GM23338 (cell line): Measurements from ENCODE around the gene BGLAP. TPM values are rescaled to one million over a fixed set of nuclear protein-coding genes. Genes with fewer than 3 reads are reported as not detected.

Experiments
- ATAC-seq: fragments of 200-7000 bp; cut with Tn5 transposase; 3 replicates; pipeline ENCODE4 v1.9.1; 2020
- DNase-seq: peaks from one replicate; pipeline ENCODE4 v3.0.0-alpha.2; 2015; ENCODE audit warnings: low spot score
- H2AFZ ChIP-seq: fragments of 200-600 bp; sonication (generic); 2 replicates; pipeline ENCODE4 v1.8.0; 2016; ENCODE audit warnings: antibody characterized with exemption, mild to moderate bottlenecking, moderate library complexity
- H3F3A ChIP-seq: fragments of 200-600 bp; sonication (generic); replicated peaks from 2 replicates; pipeline ENCODE4 v1.8.0; 2017; ENCODE audit warnings: antibody characterized with exemption, mixed run types, low read depth
- H3K27ac ChIP-seq: fragments of 200-600 bp; sonication (generic); 2 replicates; pipeline ENCODE4 v1.6.1; 2016; ENCODE audit warnings: low read depth
- H3K27me3 ChIP-seq: fragments of 200-600 bp; sonication (generic); 2 replicates; pipeline ENCODE4 v1.8.0; 2016; ENCODE audit warnings: mild to moderate bottlenecking, mixed run types, moderate library complexity; ENCODE audit not compliant: insufficient read depth
- H3K36me3 ChIP-seq: fragments of 200-600 bp; sonication (generic); 2 replicates; pipeline ENCODE4 v1.8.0; 2016; ENCODE audit warnings: mild to moderate bottlenecking; ENCODE audit not compliant: insufficient read depth
- H3K4me1 ChIP-seq: fragments of 200-600 bp; sonication (generic); 2 replicates; pipeline ENCODE4 v1.8.0; 2016; ENCODE audit warnings: mild to moderate bottlenecking, moderate library complexity; ENCODE audit not compliant: insufficient read depth
- H3K4me2 ChIP-seq: fragments of 200-600 bp; sonication (generic); 2 replicates; pipeline ENCODE4 v1.7.1; 2017; ENCODE audit warnings: mixed run types
- H3K4me3 ChIP-seq: fragments of 200-600 bp; sonication (generic); 2 replicates; pipeline ENCODE4 v1.6.1; 2016; ENCODE audit warnings: mixed run types
- H3K79me2 ChIP-seq: fragments of 200-600 bp; sonication (generic); replicated peaks from 2 replicates; pipeline ENCODE4 v1.8.0; 2017; ENCODE audit warnings: mild to moderate bottlenecking; ENCODE audit not compliant: insufficient read depth
- H3K9me2 ChIP-seq: fragments of 200-600 bp; sonication (generic); 2 replicates; pipeline ENCODE4 v1.8.0; 2017; ENCODE audit not compliant: insufficient read depth
- H4K20me1 ChIP-seq: fragments of 200-600 bp; sonication (generic); replicated peaks from 2 replicates; pipeline ENCODE4 v1.8.0; 2017; ENCODE audit warnings: mild to moderate bottlenecking; ENCODE audit not compliant: insufficient read depth
- H3K27ac Mint-ChIP-seq: 2 replicates; pipeline ENCODE4 v1.8.0; 2020; ENCODE audit warnings: inconsistent platforms, mild to moderate bottlenecking, moderate library complexity, mixed read lengths
- H3K27me3 Mint-ChIP-seq: 3 replicates; pipeline ENCODE4 v1.8.0; 2022; ENCODE audit warnings: low read depth, mild to moderate bottlenecking, moderate library complexity, mixed read lengths, inconsistent platforms; ENCODE audit not compliant: insufficient read depth, poor library complexity
- H3K36me3 Mint-ChIP-seq: 3 replicates; pipeline ENCODE4 v1.8.0; 2021; ENCODE audit warnings: low read depth, mild to moderate bottlenecking, inconsistent platforms, moderate library complexity, mixed read lengths
- H3K4me1 Mint-ChIP-seq: 3 replicates; pipeline ENCODE4 v1.8.0; 2020; ENCODE audit warnings: mild to moderate bottlenecking, inconsistent platforms, mixed read lengths
- H3K4me3 Mint-ChIP-seq: 3 replicates; pipeline ENCODE4 v1.8.0; 2021; ENCODE audit warnings: moderate library complexity, mild to moderate bottlenecking, inconsistent platforms, mixed read lengths
- H3K9me3 Mint-ChIP-seq: 3 replicates; pipeline ENCODE4 v1.8.0; 2020; ENCODE audit warnings: moderate library complexity, mild to moderate bottlenecking, inconsistent platforms, mixed read lengths
- CREB1 ChIP-seq: fragments of 250-450 bp; sonication (Bioruptor Pico); IDR thresholded peaks from 2 replicates; pipeline ENCODE4 v1.5.0; 2020; ENCODE audit warnings: low read depth, mild to moderate bottlenecking, moderate library complexity
- EZH2 ChIP-seq: fragments of 200-600 bp; sonication (generic); IDR thresholded peaks from one replicate; pipeline ENCODE4 v1.8.0; 2017; ENCODE audit warnings: antibody characterized with exemption, mild to moderate bottlenecking, low read depth; ENCODE audit not compliant: unreplicated experiment
- EZH2phosphoT487 ChIP-seq: fragments of 200-600 bp; sonication (generic); IDR thresholded peaks from one replicate; pipeline ENCODE4 v1.8.1; 2018; ENCODE audit warnings: antibody characterized with exemption; ENCODE audit not compliant: unreplicated experiment
- JUNB ChIP-seq: IDR thresholded peaks from one replicate; pipeline ENCODE4 v1.6.1; 2016; ENCODE audit warnings: antibody characterized with exemption; ENCODE audit not compliant: unreplicated experiment
- ZNF331 ChIP-seq: fragments of 250-450 bp; sonication (Bioruptor Pico); IDR thresholded peaks from 2 replicates; pipeline ENCODE4 v1.5.0; 2020; ENCODE audit warnings: low read depth, mild to moderate bottlenecking, moderate library complexity
- ZNF462 ChIP-seq: fragments of 250-450 bp; sonication (Bioruptor Pico); IDR thresholded peaks from 2 replicates; pipeline ENCODE4 v1.5.0; 2020; ENCODE audit warnings: mild to moderate bottlenecking, moderate library complexity
- polyA plus RNA-seq: library from polyadenylated mRNA; unstranded; fragments of >200 nt; fragmentation: Nextera tagmentation; extraction: Ambion mirVana; gene quantifications from 2 replicates; pipeline ENCODE4 v1.2.1, GENCODE V29; 2016
- total RNA-seq: library from RNA; depleted of rRNA; stranded (reverse); fragments of >200 nt; shearing (Covaris generic); gene quantifications from 2 replicates; pipeline ENCODE4 v1.2.3, GENCODE V29; 2014
- TF ChIP-seq, protein P1 (sequence below): IDR thresholded peaks from one replicate; pipeline ENCODE4 v1.6.1; 2018; ENCODE audit warnings: antibody characterized with exemption; ENCODE audit not compliant: unreplicated experiment

The BGLAP gene
- total and polyA plus RNA-seq, 2 experiments from 2014 or later, result 0.36 to 0.42 TPM

DNA sequence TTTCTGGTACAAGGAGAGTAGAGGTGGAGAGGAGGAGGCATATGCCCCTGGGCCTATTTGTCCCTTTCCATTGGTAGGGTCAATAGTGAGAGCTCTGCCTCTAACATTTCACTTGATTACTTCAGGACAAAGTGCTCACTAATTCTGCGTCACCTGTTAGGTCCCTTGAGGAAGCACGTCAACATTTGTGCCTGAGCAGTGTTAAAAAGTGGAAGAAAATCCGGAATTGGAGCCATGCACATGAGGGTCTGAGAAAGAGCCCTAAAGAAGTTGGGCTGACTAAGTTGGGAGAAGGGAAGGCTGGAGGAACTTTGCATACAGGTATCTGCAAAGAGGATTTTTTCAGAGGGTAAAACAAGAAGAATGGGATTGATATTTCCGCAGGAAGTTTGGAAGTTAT is 46.1 kb upstream of the BGLAP start (continued):
- TF ChIP-seq, protein P1, sequence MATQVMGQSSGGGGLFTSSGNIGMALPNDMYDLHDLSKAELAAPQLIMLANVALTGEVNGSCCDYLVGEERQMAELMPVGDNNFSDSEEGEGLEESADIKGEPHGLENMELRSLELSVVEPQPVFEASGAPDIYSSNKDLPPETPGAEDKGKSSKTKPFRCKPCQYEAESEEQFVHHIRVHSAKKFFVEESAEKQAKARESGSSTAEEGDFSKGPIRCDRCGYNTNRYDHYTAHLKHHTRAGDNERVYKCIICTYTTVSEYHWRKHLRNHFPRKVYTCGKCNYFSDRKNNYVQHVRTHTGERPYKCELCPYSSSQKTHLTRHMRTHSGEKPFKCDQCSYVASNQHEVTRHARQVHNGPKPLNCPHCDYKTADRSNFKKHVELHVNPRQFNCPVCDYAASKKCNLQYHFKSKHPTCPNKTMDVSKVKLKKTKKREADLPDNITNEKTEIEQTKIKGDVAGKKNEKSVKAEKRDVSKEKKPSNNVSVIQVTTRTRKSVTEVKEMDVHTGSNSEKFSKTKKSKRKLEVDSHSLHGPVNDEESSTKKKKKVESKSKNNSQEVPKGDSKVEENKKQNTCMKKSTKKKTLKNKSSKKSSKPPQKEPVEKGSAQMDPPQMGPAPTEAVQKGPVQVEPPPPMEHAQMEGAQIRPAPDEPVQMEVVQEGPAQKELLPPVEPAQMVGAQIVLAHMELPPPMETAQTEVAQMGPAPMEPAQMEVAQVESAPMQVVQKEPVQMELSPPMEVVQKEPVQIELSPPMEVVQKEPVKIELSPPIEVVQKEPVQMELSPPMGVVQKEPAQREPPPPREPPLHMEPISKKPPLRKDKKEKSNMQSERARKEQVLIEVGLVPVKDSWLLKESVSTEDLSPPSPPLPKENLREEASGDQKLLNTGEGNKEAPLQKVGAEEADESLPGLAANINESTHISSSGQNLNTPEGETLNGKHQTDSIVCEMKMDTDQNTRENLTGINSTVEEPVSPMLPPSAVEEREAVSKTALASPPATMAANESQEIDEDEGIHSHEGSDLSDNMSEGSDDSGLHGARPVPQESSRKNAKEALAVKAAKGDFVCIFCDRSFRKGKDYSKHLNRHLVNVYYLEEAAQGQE, result no peak
- TF ChIP-seq ZNF331 (CRISPR knock-in tag), result no peak

DNA sequence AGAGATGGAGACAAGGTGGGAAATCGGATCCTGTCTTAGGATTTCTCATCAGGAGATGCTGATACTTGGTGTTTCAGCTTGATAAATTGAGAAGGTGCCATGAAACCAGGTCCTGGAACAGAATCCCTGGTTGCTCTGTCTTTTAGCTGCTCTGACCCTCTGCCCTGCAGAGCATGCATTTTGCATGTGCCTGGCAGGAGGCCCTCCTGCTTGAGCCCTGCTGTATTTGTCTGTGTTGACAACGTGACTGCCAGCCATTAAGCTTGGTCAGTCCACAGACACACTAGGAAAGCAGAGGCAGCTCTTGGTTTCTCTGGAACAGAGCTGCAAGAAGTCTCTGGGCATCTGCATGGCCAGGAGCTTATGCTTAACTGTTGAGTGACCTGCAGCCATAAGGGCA is 45.5 kb upstream of the BGLAP start:
- Mint-ChIP-seq H3K27me3 (peaks cover 14% of the 10 kb centered on the region), H3K9me3 (no peaks in the 10 kb centered on the region), H3K4me1 (peaks cover 31% of the 10 kb centered on the region), H3K27ac (no peak overlapping the region), H3K36me3 (peaks cover 22% of the 10 kb centered on the region), H3K4me3 (no peak overlapping the region)
- H3K36me3 ChIP-seq, result no peaks in the 10 kb centered on the region; the same call in 1 of the 2 replicates
- no peaks in the 10 kb centered on the region for H3K9me2 ChIP-seq
- H2AFZ ChIP-seq, result no peak overlapping the region
- H4K20me1 ChIP-seq, result peaks cover 7% of the 10 kb centered on the region
- H3K4me2 ChIP-seq, result no peak overlapping the region
- peaks cover 13% of the 10 kb centered on the region for H3K4me1 ChIP-seq
- H3K27me3 ChIP-seq, result no peaks in the 10 kb centered on the region
- DNase-seq, result no peak
- 0 out of 2 replicates have a peak, but pooled peaks cover 15% of the 10 kb centered on the region for H3F3A ChIP-seq
- TF ChIP-seq ZNF331 (CRISPR knock-in tag), result no peak
- no peak for TF ChIP-seq ZNF462
- no peak for TF ChIP-seq CREB1
- no peak for TF ChIP-seq EZH2
- TF ChIP-seq, protein P1, result no peak
- TF ChIP-seq EZH2phosphoT487, result no peak
- no peak for TF ChIP-seq JUNB
- no peak overlapping the region for H3K4me3 ChIP-seq
- H3K27ac ChIP-seq, result no peak overlapping the region
- no peak for ATAC-seq
- peaks cover 66% of the 10 kb centered on the region for H3K79me2 ChIP-seq
